H1 (cell line): ENCODE measurements around the gene TGFA. TPM values are rescaled to one million over a fixed set of nuclear protein-coding genes. Genes with fewer than 3 reads are reported as not detected.

Source experiments
- CTCF ChIA-PET: fragments of 300-600 bp; sonication (Branson Sonifier 250); formaldehyde crosslinking; loops from one replicate; lab custom pipeline; 2021; ENCODE audit not compliant: partially characterized antibody; lab: Charles Lee
- POLR2A ChIA-PET: fragments of 300-600 bp; sonication (Branson Sonifier 250); formaldehyde crosslinking; loops from one replicate; lab custom pipeline; 2021; ENCODE audit warnings: inconsistent platforms; ENCODE audit not compliant: partially characterized antibody; lab: Charles Lee
- DNase-seq, 2 experiments: peaks; one replicate each; pipeline versions ENCODE4 v3.0.0 to v3.0.0-alpha.2; 2010 to 2022; ENCODE audit warnings: low spot score in 2 of 2, low read depth in 1 of 2, mixed read lengths in 1 of 2
- FAIRE-seq: peaks from 2 replicates; lab custom pipeline; 2011; peaks lifted over from hg19 to GRCh38; lab: Jason Lieb, UNC
- H2AFZ ChIP-seq: 2 replicates; pipeline ENCODE4 v1.8.1; 2012; ENCODE audit warnings: low read length, inconsistent platforms
- H2AK5ac ChIP-seq: 2 replicates; pipeline ENCODE4 v1.6.1; 2013; ENCODE audit warnings: low read depth, low read length
- H2BK120ac ChIP-seq: replicated peaks from 2 replicates; pipeline ENCODE3; 2013; ENCODE audit warnings: low read depth, low read length, inconsistent platforms
- H2BK12ac ChIP-seq: 2 replicates; pipeline ENCODE4 v1.6.1; 2013; ENCODE audit warnings: low read depth, low read length
- H2BK15ac ChIP-seq: 2 replicates; pipeline ENCODE4 v1.6.1; 2013; ENCODE audit warnings: low read length
- H2BK20ac ChIP-seq: 2 replicates; pipeline ENCODE4 v1.6.1; 2013; ENCODE audit warnings: low read length
- H2BK5ac ChIP-seq: 2 replicates; pipeline ENCODE4 v1.6.1; 2013; ENCODE audit warnings: low read depth, low read length
- H3K14ac ChIP-seq: 2 replicates; pipeline ENCODE4 v1.6.1; 2013; ENCODE audit warnings: inconsistent platforms; ENCODE audit not compliant: insufficient read length
- H3K18ac ChIP-seq: 2 replicates; pipeline ENCODE4 v1.6.1; 2013; ENCODE audit warnings: low read length; ENCODE audit errors: extremely low read depth
- H3K23ac ChIP-seq: 2 replicates; pipeline ENCODE4 v1.6.1; 2013; ENCODE audit warnings: inconsistent platforms; ENCODE audit not compliant: insufficient read length
- H3K23me2 ChIP-seq: 2 replicates; pipeline ENCODE4 v1.6.1; 2013; ENCODE audit warnings: low read depth, low read length
- H3K27ac ChIP-seq: 2 replicates; pipeline ENCODE4 v1.6.1; 2011; ENCODE audit warnings: low read depth, low read length, inconsistent platforms
- H3K27me3 ChIP-seq, 4 experiments: replicated peaks in 1 of 4; 1 replicate in 1 of 4; 2 replicates in 3 of 4; pipeline versions ENCODE4 v1.6.1 to v1.8.1; 2011 to 2013; ENCODE audit warnings: low read length in 3 of 4, mild to moderate bottlenecking in 3 of 4, inconsistent platforms in 2 of 4, mixed read lengths in 2 of 4, moderate library complexity in 1 of 4; ENCODE audit not compliant: control insufficient read depth in 3 of 4, insufficient read depth in 3 of 4; ENCODE audit errors: extremely low read depth in 1 of 4
- H3K36me3 ChIP-seq, 4 experiments: 2 replicates each; pipeline versions ENCODE4 v1.6.1 to v1.8.1; 2011 to 2013; ENCODE audit warnings: mild to moderate bottlenecking in 4 of 4, low read length in 3 of 4, moderate library complexity in 2 of 4, control low read depth in 1 of 4, inconsistent platforms in 1 of 4; ENCODE audit not compliant: insufficient read depth in 4 of 4, control insufficient read depth in 2 of 4
- H3K4ac ChIP-seq: replicated peaks from 2 replicates; pipeline ENCODE3; 2013; ENCODE audit warnings: low read length, low read depth, mixed read lengths, inconsistent platforms; ENCODE audit not compliant: insufficient read length
- H3K4me1 ChIP-seq, 4 experiments: replicated peaks in 1 of 4; 1 replicate in 1 of 4; 2 replicates in 3 of 4; pipeline versions ENCODE4 v1.6.1 to v1.8.1; 2011 to 2013; ENCODE audit warnings: low read length in 3 of 4, inconsistent platforms in 2 of 4, mixed read lengths in 1 of 4; ENCODE audit not compliant: insufficient read depth in 4 of 4, control insufficient read depth in 3 of 4
- H3K4me2 ChIP-seq, 2 experiments: 2 replicates each; pipeline versions ENCODE4 v1.6.1 to v1.8.1; 2011 to 2013; ENCODE audit warnings: low read depth in 2 of 2, low read length in 2 of 2, control low read depth in 1 of 2, inconsistent platforms in 1 of 2, mild to moderate bottlenecking in 1 of 2; ENCODE audit not compliant: insufficient read depth in 1 of 2
- H3K4me3 ChIP-seq, 4 experiments: fragments of 200-600, 300-600 bp in 1 of 4; sonication (generic), shearing (Covaris generic), sonication (Bioruptor Twin) in 1 of 4; 2 replicates each; pipeline versions ENCODE4 v1.5.1 to v1.8.1; 2011 to 2016; ENCODE audit warnings: low read length in 4 of 4, low read depth in 3 of 4, control low read depth in 2 of 4, inconsistent platforms in 2 of 4, mild to moderate bottlenecking in 2 of 4, mixed read lengths in 1 of 4, moderate library complexity in 1 of 4; ENCODE audit not compliant: insufficient read depth in 2 of 4; ENCODE audit errors: extremely low read depth in 1 of 4
- H3K56ac ChIP-seq: replicated peaks from 2 replicates; pipeline ENCODE3; 2013; ENCODE audit warnings: low read depth, mild to moderate bottlenecking, mixed read lengths, low read length, inconsistent platforms; ENCODE audit not compliant: insufficient read length
- H3K79me1 ChIP-seq: 2 replicates; pipeline ENCODE4 v1.6.1; 2013; ENCODE audit warnings: low read depth, low read length, control low read depth
- H3K79me2 ChIP-seq, 2 experiments: 2 replicates each; pipeline versions ENCODE4 v1.6.1 to v1.8.1; 2012 to 2013; ENCODE audit warnings: low read length in 2 of 2, mild to moderate bottlenecking in 2 of 2, inconsistent platforms in 1 of 2; ENCODE audit not compliant: insufficient read depth in 2 of 2, control insufficient read depth in 1 of 2
- H3K9ac ChIP-seq, 4 experiments: replicated peaks in 1 of 4; 1 replicate in 1 of 4; 2 replicates in 3 of 4; pipeline versions ENCODE4 v1.6.1 to v1.8.1; 2011 to 2013; ENCODE audit warnings: low read depth in 3 of 4, low read length in 3 of 4, control low read depth in 2 of 4, mild to moderate bottlenecking in 2 of 4, moderate library complexity in 2 of 4, inconsistent platforms in 1 of 4; ENCODE audit errors: extremely low read depth in 1 of 4
- H3K9me3 ChIP-seq, 2 experiments: 2 replicates each; pipeline versions ENCODE4 v1.6.1 to v1.8.1; 2012 to 2013; ENCODE audit warnings: mild to moderate bottlenecking in 2 of 2, moderate library complexity in 2 of 2, control low read depth in 1 of 2, inconsistent platforms in 1 of 2, low read depth in 1 of 2, low read length in 1 of 2, mixed read lengths in 1 of 2; ENCODE audit not compliant: insufficient read depth in 2 of 2
- H4K20me1 ChIP-seq, 2 experiments: replicated peaks in 1 of 2; 2 replicates each; pipeline versions ENCODE3 to v1.8.1; 2011 to 2013; ENCODE audit warnings: inconsistent platforms in 2 of 2, low read length in 2 of 2, mild to moderate bottlenecking in 1 of 2; ENCODE audit not compliant: insufficient read depth in 2 of 2, control insufficient read depth in 1 of 2
- H4K5ac ChIP-seq: 2 replicates; pipeline ENCODE4 v1.6.1; 2013; ENCODE audit warnings: low read length, low read depth, mixed read lengths, inconsistent platforms; ENCODE audit not compliant: insufficient read length
- H4K8ac ChIP-seq: 2 replicates; pipeline ENCODE4 v1.8.0; 2013; ENCODE audit warnings: mild to moderate bottlenecking, moderate library complexity, low read length, inconsistent platforms; ENCODE audit not compliant: insufficient read depth; ENCODE audit errors: extremely low read depth
- H4K91ac ChIP-seq: replicated peaks from 2 replicates; pipeline ENCODE3; 2013; ENCODE audit warnings: low read length, mixed read lengths, inconsistent platforms; ENCODE audit not compliant: insufficient read length
- NANOG ChIP-seq: IDR thresholded peaks from 2 replicates; pipeline ENCODE4 v1.6.1; 2011; ENCODE audit warnings: low read length, low read depth, mild to moderate bottlenecking, inconsistent platforms; ENCODE audit not compliant: insufficient read depth, poor library complexity, severe bottlenecking
- WGBS, 2 experiments: shearing (Covaris generic) in 1 of 2; methylation state at CpG; one replicate each; pipeline versions ENCODE4 v1.1.6 to v1.1.7; 2013 to 2015; ENCODE audit warnings: low lambda C conversion rate in 2 of 2, mixed read lengths in 2 of 2, inconsistent platforms in 1 of 2, low coverage in 1 of 2, missing lambda C conversion rate in 1 of 2; ENCODE audit not compliant: insufficient replicate concordance in 2 of 2, insufficient coverage in 1 of 2, insufficient read length in 1 of 2; ENCODE audit errors: extremely low coverage in 1 of 2, missing lambda C conversion rate in 1 of 2; 5-methylcytosine and 5-hydroxymethylcytosine counted together
- polyA plus RNA-seq, 7 experiments: library from polyadenylated mRNA; depleted of rRNA in 3 of 7; stranded (reverse) in 5 of 7; unstranded in 2 of 7; fragments of >200 nt in 5 of 7; fragments of 200-250 nt in 2 of 7; gene quantifications; 1 replicate in 5 of 7; 2 replicates in 1 of 7; 4 replicates in 1 of 7; pipeline versions ENCODE4 v1.2.1 to v1.2.3, GENCODE V29; 2011 to 2013; ENCODE audit warnings: missing spikeins in 2 of 7, mixed read lengths in 2 of 7
- total RNA-seq: library from RNA; stranded (reverse); fragmentation: NEBNext Ultra II Directional; extraction: Animal tissue kit (Norgen Biotek cat#: 25700); gene quantifications from 2 replicates; pipeline ENCODE4 v1.2.1, GENCODE V29; 2021

The TGFA gene
- total and polyA plus RNA-seq, 2 of the 8 experiments (the other 6 are each of a cell fraction or from before 2014, with no cell fraction given), result 1.8 to 3.7 TPM

DNA sequence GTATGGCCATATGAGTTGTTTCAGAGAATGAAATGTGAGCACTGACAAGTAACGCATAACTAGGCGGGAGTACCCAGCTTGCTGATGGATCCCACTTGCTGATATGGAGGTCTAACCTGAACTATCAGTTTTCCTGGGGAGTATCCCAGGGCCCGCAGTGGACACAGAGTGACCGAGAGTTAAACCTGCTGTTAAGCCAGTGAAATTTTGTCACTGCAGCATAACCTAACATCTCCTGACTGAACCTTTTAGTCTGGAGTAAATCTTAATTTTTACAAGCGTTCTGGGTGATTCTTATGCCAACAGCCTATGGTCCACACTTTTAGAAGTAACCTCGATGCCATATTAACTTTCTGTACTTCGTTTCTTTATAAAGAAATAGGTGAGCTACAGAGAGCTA, 54.4 kb downstream of the TGFA start:
- H3K18ac ChIP-seq, result no peak overlapping the region
- no peak for TF ChIP-seq NANOG
- TF ChIP-seq, all 59 proteins: peak for 0
- Histone ChIP-seq H2BK15ac (no peak overlapping the region), H2BK120ac (no peak overlapping the region), H3K9ac (no peak overlapping the region), H2AK5ac (no peak overlapping the region), H3K9me3 (no peaks in the 10 kb centered on the region), H3K14ac (no peak overlapping the region), H3K4ac (no peak overlapping the region), H3K27ac (no peak overlapping the region), H4K20me1 (no peaks in the 10 kb centered on the region), H3K4me3 (no peak overlapping the region), H3K56ac (no peak overlapping the region), H3K23me2 (no peaks in the 10 kb centered on the region), H2BK20ac (no peak overlapping the region), H2BK12ac (no peak overlapping the region), H3K23ac (no peak overlapping the region), H3K4me2 (no peak overlapping the region), H3K4me1 (peaks cover 0 to 2% (median 0%) of the 10 kb centered on the region in 4 experiments; a peak in 1 of 7 replicates), H2BK5ac (no peak overlapping the region), H4K8ac (no peak overlapping the region), H3K79me2 (no peaks in the 10 kb centered on the region), H3K36me3 (no peaks in the 10 kb centered on the region), H2AFZ (no peak overlapping the region), H4K91ac (no peak overlapping the region), H3K79me1 (no peaks in the 10 kb centered on the region), H3K27me3 (no peaks in the 10 kb centered on the region), H4K5ac (no peak overlapping the region)
- POLR2A ChIA-PET, result no interaction called here
- CTCF ChIA-PET, result interaction anchor here (0.7 to 1.8 kb wide), 3 partner anchors 11 to 159 kb away, joined by 3 to 4 read pairs (median 3); no protein-coding TSS in a partner anchor
- no peak for FAIRE-seq
- 94% methylated on average over 7 of the region's 7 CpGs; no CpG with 5 or more reads in 1 of the 2 experiments for WGBS, 2 experiments
- DNase-seq, result no peak
